Thoracic aorta (tissue), 2 donors: Measurements from ENCODE around the gene SEC24D. TPM values are rescaled to one million over a fixed set of nuclear protein-coding genes. Genes with fewer than 3 reads are reported as not detected.
A peak's percentile ranks its signal among the peaks of the same experiment; 100 is the strongest.

ENCODE experiments used
- ATAC-seq: fragments of 150-250 bp; one replicate; pipeline ENCODE4 v1.8.0; 2017; ENCODE audit warnings: low read depth; ENCODE audit not compliant: insufficient number of reproducible peaks, low FRiP score
- DNase-seq: peaks from one replicate; pipeline ENCODE4 v3.0.0-alpha.2; 2020; ENCODE audit warnings: low spot score
- H3K27ac ChIP-seq, 2 donors: fragments of 200-600 bp; sonication (generic); 1 replicate in 1 of 2; 2 replicates in 1 of 2; pipeline ENCODE4 v1.5.1; 2016; ENCODE audit warnings: mild to moderate bottlenecking in 2 of 2, moderate library complexity in 2 of 2
- H3K27me3 ChIP-seq: fragments of 200-600 bp; sonication (generic); replicated peaks from 2 replicates; pipeline ENCODE4 v1.6.0; 2016; ENCODE audit warnings: mild to moderate bottlenecking; ENCODE audit not compliant: insufficient read depth
- H3K36me3 ChIP-seq: fragments of 200-600 bp; sonication (generic); one replicate; pipeline ENCODE4 v1.5.1; 2016
- H3K4me1 ChIP-seq, 2 donors: fragments of 200-600 bp; sonication (generic); 1 replicate in 1 of 2; 2 replicates in 1 of 2; pipeline versions ENCODE4 v1.5.1 to v1.6.0; 2016; ENCODE audit warnings: low read depth in 2 of 2, mild to moderate bottlenecking in 1 of 2; ENCODE audit not compliant: control insufficient read depth in 1 of 2
- H3K4me3 ChIP-seq: fragments of 200-600 bp; sonication (generic); 2 replicates; pipeline ENCODE4 v1.5.1; 2016; ENCODE audit warnings: mild to moderate bottlenecking
- H3K9me3 ChIP-seq: fragments of 200-600 bp; sonication (generic); 2 replicates; pipeline ENCODE4 v1.5.1; 2016
- total RNA-seq, 2 donors: library from RNA; depleted of rRNA; stranded (reverse); fragments of >200 nt; gene quantifications; one replicate each; pipeline versions ENCODE4 v1.1.0 to v1.2.3, GENCODE V29; 2016
- TF ChIP-seq, protein P1 (sequence below): fragments of 200-600 bp; sonication (generic); IDR thresholded peaks from one replicate; pipeline ENCODE4 v1.5.1; 2019; ENCODE audit warnings: antibody characterized with exemption

SEC24D gene
- total RNA-seq, 2 donors from 2014 or later = 97.7 to 108 TPM

DNA sequence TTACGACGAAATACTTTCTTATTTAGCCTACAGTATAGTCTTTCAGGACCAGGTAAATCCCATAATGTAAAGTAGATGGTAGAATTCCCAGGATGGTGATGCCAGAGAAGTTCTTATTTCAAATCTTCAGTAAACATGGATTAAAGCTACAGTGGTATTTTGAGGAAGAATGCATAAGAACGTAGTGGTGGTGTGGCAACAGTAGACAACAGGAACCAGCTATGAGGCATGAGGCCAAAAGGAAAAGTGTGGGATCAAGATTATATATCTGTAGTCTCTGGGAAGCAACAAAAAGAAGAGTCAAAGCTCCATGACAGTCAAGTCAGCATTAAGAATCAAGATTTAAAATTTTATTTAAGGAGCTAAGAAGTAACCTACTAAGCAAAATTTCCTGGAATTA lies 90.6 kb downstream of the SEC24D start:
- Histone ChIP-seq H3K4me3 (no peak overlapping the region), H3K27me3 (no peaks in the 10 kb centered on the region), H3K9me3 (no peaks in the 10 kb centered on the region), H3K4me1 (peaks cover 11 to 59% of the 10 kb centered on the region in 2 donors), H3K36me3 (peaks cover 3% of the 10 kb centered on the region), H3K27ac (peak overlapping the region; percentile 46 to 77)
- TF ChIP-seq, protein P1, sequence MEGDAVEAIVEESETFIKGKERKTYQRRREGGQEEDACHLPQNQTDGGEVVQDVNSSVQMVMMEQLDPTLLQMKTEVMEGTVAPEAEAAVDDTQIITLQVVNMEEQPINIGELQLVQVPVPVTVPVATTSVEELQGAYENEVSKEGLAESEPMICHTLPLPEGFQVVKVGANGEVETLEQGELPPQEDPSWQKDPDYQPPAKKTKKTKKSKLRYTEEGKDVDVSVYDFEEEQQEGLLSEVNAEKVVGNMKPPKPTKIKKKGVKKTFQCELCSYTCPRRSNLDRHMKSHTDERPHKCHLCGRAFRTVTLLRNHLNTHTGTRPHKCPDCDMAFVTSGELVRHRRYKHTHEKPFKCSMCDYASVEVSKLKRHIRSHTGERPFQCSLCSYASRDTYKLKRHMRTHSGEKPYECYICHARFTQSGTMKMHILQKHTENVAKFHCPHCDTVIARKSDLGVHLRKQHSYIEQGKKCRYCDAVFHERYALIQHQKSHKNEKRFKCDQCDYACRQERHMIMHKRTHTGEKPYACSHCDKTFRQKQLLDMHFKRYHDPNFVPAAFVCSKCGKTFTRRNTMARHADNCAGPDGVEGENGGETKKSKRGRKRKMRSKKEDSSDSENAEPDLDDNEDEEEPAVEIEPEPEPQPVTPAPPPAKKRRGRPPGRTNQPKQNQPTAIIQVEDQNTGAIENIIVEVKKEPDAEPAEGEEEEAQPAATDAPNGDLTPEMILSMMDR = no peak
- DNase-seq = no peak
- no peak for ATAC-seq

DNA sequence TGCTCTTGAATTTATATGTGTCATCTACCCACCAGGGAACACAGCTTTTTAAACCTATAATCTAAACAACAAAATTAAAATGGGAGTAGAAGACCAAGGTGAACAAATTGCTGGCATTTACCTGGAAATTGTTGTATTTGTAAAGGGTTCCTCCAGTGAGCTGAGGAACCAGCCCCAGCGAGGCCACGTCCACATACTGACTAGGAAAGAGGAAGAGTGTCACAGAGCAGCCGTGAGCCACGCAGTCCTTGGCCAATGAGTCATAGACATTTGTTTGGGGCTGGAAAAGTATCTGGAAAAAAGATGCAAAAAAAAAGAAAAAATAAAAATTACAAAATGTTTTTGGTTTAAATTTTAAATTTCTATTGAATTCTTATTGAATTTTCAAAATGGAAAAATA lies 92.1 kb downstream of the SEC24D start:
- no peak for ATAC-seq
- Histone ChIP-seq H3K27ac (peak overlapping the region; percentile 46 to 77), H3K27me3 (no peaks in the 10 kb centered on the region), H3K9me3 (no peaks in the 10 kb centered on the region), H3K4me3 (no peak overlapping the region), H3K4me1 (peaks cover 11 to 45% of the 10 kb centered on the region in 2 donors), H3K36me3 (peaks cover 18% of the 10 kb centered on the region)
- DNase-seq = no peak
- TF ChIP-seq, protein P1 = no peak

DNA sequence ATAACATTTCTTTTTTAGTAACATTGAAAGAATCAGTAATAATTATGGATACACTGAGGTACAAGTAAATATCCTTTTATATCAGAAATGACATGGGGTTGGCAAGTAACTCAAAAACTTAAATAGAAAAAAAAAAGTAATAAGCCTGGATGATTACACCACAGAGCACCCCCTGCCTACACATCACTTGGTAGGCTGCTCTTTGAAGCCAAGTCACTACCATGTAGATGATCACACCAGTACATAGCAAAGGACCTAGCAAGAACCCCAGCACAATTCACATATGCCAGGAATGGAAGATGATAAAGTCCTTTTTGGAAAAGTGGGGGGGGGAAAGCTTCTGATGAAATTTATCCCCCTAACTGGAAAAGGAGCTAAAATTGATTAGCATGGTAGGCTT lies 93.9 kb downstream of the SEC24D start:
- Histone ChIP-seq H3K9me3 (no peaks in the 10 kb centered on the region), H3K27me3 (no peaks in the 10 kb centered on the region), H3K36me3 (peaks cover 30% of the 10 kb centered on the region), H3K27ac (peak overlapping the region; percentile 9 to 45), H3K4me1 (peaks cover 11 to 38% of the 10 kb centered on the region in 2 donors), H3K4me3 (no peak overlapping the region)
- DNase-seq (no peak), ATAC-seq (no peak)
- TF ChIP-seq, protein P1 = no peak

DNA sequence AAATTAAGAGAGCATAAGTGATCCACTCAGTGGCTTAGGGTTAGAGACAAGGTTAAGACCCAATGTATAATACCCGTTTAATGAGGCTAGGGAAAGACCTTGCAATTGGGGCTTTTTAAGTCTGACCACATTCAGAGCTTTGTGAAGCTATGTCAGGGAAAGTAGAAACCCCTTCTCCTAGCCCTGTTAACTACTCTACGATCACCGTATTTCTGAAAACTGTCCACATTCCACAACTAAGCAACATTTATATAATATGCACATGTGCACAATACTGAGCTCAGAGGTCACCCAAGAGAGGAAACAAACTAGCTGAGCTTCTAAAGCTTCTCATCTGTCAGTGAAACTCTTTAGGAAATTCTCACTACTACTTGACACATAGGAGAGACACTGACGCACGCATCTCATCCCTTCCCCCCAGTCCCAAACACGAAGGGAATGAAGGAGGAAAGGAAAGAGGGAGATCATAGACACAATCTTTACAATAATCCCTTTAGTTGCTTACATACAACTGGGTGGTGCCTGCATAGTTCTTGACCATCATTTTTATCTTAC lies 94.5 kb downstream of the SEC24D start:
- Histone ChIP-seq H3K4me3 (peak overlapping the region; percentile 49), H3K36me3 (peaks cover 34% of the 10 kb centered on the region), H3K9me3 (no peaks in the 10 kb centered on the region), H3K4me1 (peaks cover 8 to 31% of the 10 kb centered on the region in 2 donors), H3K27ac (peak overlapping the region; percentile 9 to 45), H3K27me3 (no peaks in the 10 kb centered on the region)
- TF ChIP-seq, protein P1 = no peak
- DNase-seq (no peak), ATAC-seq (no peak)

DNA sequence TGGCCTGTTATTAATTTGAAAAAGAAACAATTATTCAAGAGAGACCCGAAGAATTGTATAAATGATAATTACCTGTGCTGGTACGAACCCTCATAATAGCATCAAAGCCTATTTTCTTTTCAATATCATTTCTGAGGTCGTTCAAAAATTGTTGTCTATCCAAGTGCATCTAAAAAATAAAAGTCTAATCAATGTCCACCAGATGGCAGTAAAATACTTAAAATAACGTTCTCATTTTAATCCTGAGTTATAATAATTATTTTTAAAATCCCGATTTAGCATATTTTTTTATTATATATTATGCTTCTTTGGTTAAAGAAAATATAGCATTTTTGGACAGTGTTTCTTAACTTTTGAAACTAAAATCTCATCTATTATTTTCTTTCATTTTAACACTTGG lies 95.1 kb downstream of the SEC24D start:
- peak overlapping the region; percentile 9 to 45 for H3K27ac ChIP-seq
- TF ChIP-seq, protein P1 = peak; percentile 52
- H3K36me3 ChIP-seq = peaks cover 39% of the 10 kb centered on the region
- DNase-seq (no peak), ATAC-seq (no peak)
- no peaks in the 10 kb centered on the region for H3K9me3 ChIP-seq
- H3K4me3 ChIP-seq = peak overlapping the region; percentile 49
- H3K27me3 ChIP-seq = no peaks in the 10 kb centered on the region
- H3K4me1 ChIP-seq = peaks cover 8 to 27% of the 10 kb centered on the region in 2 donors
